Measurements from ENCODE around the gene SYTL3. TPM values are rescaled to one million over a fixed set of nuclear protein-coding genes. Genes with fewer than 3 reads are reported as not detected.

Gene SYTL3
- total RNA-seq, 4 donors from 2014 or later, result 2.4 to 6.4 (median 2.9) TPM

DNA sequence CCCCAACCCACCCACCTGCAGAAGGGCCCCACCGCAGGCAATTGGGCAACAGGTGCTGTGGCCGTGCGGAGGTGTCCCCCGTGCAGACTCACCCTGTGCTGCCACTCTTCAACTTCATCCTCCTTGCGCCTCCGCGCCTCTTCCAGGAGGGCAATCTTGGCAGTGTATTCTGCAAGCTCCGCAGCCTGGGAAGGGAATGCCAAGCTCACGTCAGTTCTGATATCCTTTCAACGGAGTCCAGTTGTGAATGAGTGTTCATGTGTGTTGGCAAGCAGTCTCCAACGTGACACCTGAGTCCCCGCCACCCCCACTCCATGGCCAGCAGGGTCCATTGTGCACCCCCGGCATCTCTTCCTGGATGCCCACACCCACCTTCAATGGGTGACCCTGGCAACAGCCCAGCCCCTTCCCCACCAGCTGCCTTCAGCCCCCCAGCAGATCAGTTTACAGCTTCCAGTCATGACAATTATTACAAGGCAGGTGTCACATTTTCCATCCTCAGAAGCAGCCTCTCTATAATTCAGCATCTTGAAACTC, 119.4 kb downstream of the SYTL3 start:
- 90 to 93% methylated on average over 6 to 13 of the region's 13 CpGs for WGBS, 2 donors (ENCODE audit: low coverage in 1 of 2)
- peaks cover 0 to 68% (median 25%) of the 10 kb centered on the region in 4 donors for H3K36me3 ChIP-seq
- H3K4me1 ChIP-seq, result peaks cover 13 to 22% (median 22%) of the 10 kb centered on the region in 4 donors
- intact Hi-C loops (cut with DNase I; ENCODE audit: low total_unique reads), result no loop called here
- no peaks in the 10 kb centered on the region for H3K27me3 ChIP-seq
- no peak overlapping the region for H3K4me3 ChIP-seq
- DNase-seq, result no peak
- H3K27ac ChIP-seq, result no peak overlapping the region
- H3K9me3 ChIP-seq, result no peaks in the 10 kb centered on the region
- TF ChIP-seq POLR2AphosphoS5 (IDR thresholded peaks at IDR 0.05) (peak in 1 of 3 donors; percentile 19), CTCF (IDR thresholded peaks at IDR 0.05) (no peak), EP300 (IDR thresholded peaks at IDR 0.05; ENCODE audit: low read depth) (no peak), POLR2A (IDR thresholded peaks at IDR 0.05) (no peak)
- in situ Hi-C loops (cut with MboI; ENCODE audit: low pct_ligation_motif_present in 1 of 4, low pct_unique_long_range_greater_than_20kb in 1 of 4, low sequenced_read_pairs in 3 of 4), result no loop called here

- no peak overlapping the region for H3K27ac ChIP-seq
- H3K27me3 ChIP-seq, result no peaks in the 10 kb centered on the region
- H3K9me3 ChIP-seq, result no peaks in the 10 kb centered on the region
- TF ChIP-seq CTCF (IDR thresholded peaks at IDR 0.05) (no peak), POLR2AphosphoS5 (IDR thresholded peaks at IDR 0.05) (no peak), EP300 (IDR thresholded peaks at IDR 0.05; ENCODE audit: low read depth) (no peak)
- in situ Hi-C loops (cut with MboI; ENCODE audit: low pct_ligation_motif_present in 1 of 4, low pct_unique_long_range_greater_than_20kb in 1 of 4, low sequenced_read_pairs in 3 of 4), result no loop called here
- 95 to 98% methylated on average over 6 to 18 of the region's 18 CpGs for WGBS, 2 donors (ENCODE audit: low coverage in 1 of 2)
- no peak for DNase-seq
- H3K4me3 ChIP-seq, result no peak overlapping the region
- intact Hi-C loops (cut with DNase I; ENCODE audit: low total_unique reads), result no loop called here
- H3K36me3 ChIP-seq, result peaks cover 0 to 62% (median 25%) of the 10 kb centered on the region in 4 donors
- H3K4me1 ChIP-seq, result peaks cover 13 to 27% (median 25%) of the 10 kb centered on the region in 4 donors
Observed at GRCh38 chr6:158769771-158770432, 120.0 kb downstream of the SYTL3 start.

GRCh38 chr6:158770533-158771330, 120.9 kb downstream of the SYTL3 start:
- H3K36me3 ChIP-seq, result peaks cover 0 to 64% (median 23%) of the 10 kb centered on the region in 4 donors
- in situ Hi-C loops (cut with MboI; ENCODE audit: low pct_ligation_motif_present in 1 of 4, low pct_unique_long_range_greater_than_20kb in 1 of 4, low sequenced_read_pairs in 3 of 4) (no loop called here), intact Hi-C loops (cut with DNase I; ENCODE audit: low total_unique reads) (no loop called here)
- peaks cover 13 to 27% (median 25%) of the 10 kb centered on the region in 4 donors for H3K4me1 ChIP-seq
- DNase-seq, result no peak
- H3K4me3 ChIP-seq, result no peak overlapping the region
- TF ChIP-seq POLR2AphosphoS5 (IDR thresholded peaks at IDR 0.05) (no peak), POLR2A (IDR thresholded peaks at IDR 0.05) (no peak), CTCF (IDR thresholded peaks at IDR 0.05) (no peak), EP300 (IDR thresholded peaks at IDR 0.05; ENCODE audit: low read depth) (no peak)
- WGBS, 2 donors (ENCODE audit: low coverage in 1 of 2), result 83% methylated on average over 11 to 21 of the region's 21 CpGs
- H3K27me3 ChIP-seq, result no peaks in the 10 kb centered on the region
- no peaks in the 10 kb centered on the region for H3K9me3 ChIP-seq
- peak overlapping the region in 2 of 4 donors; percentile 6 to 81 for H3K27ac ChIP-seq
